Ectodermal cell (in vitro differentiated cells): ENCODE measurements around the gene CCL5.
"Not testable (repeated sequence)": the region's sequence is repeated elsewhere in the genome, so short reads cannot be mapped to it uniquely, and the experiment has no call there.

ENCODE experiments used
- H3K27ac ChIP-seq: 2 replicates; pipeline ENCODE4 v1.7.0; 2013; ENCODE audit warnings: mild to moderate bottlenecking, low read depth, low read length; ENCODE audit not compliant: insufficient read depth, poor library complexity, severe bottlenecking
- H3K27me3 ChIP-seq: 2 replicates; pipeline ENCODE4 v1.7.0; 2013; ENCODE audit warnings: mild to moderate bottlenecking, low read length; ENCODE audit not compliant: insufficient read depth, control insufficient read depth, poor library complexity, severe bottlenecking
- H3K36me3 ChIP-seq: one replicate; pipeline ENCODE4 v1.7.0; 2013; ENCODE audit warnings: low read length; ENCODE audit not compliant: control insufficient read depth, insufficient read depth
- H3K4me1 ChIP-seq: one replicate; pipeline ENCODE4 v1.7.0; 2013; ENCODE audit warnings: low read length; ENCODE audit not compliant: control insufficient read depth, insufficient read depth
- H3K4me3 ChIP-seq: 2 replicates; pipeline ENCODE4 v1.7.0; 2013; ENCODE audit warnings: low read depth, low read length, control low read depth; ENCODE audit not compliant: insufficient read depth
- H3K9me3 ChIP-seq: 2 replicates; pipeline ENCODE4 v1.7.0; 2013; ENCODE audit warnings: mild to moderate bottlenecking, low read length, moderate library complexity; ENCODE audit not compliant: control insufficient read depth
- WGBS, 2 experiments: methylation state at CpG; one replicate each; pipeline ENCODE4 v1.1.7; 2013; ENCODE audit warnings: missing lambda C conversion rate in 2 of 2; 5-methylcytosine and 5-hydroxymethylcytosine counted together

Gene CCL5

GRCh38 chr17:35900280-35900679, 20.1 kb upstream of the CCL5 start:
- no peak overlapping the region for H3K4me3 ChIP-seq
- no peaks in the 10 kb centered on the region for H3K27me3 ChIP-seq
- H3K27ac ChIP-seq = no peak overlapping the region
- H3K9me3 ChIP-seq = no peaks in the 10 kb centered on the region
- H3K36me3 ChIP-seq = no peaks in the 10 kb centered on the region
- 93 to 94% methylated on average over 5 of the region's 5 CpGs for WGBS, 2 experiments
- no peaks in the 10 kb centered on the region for H3K4me1 ChIP-seq

DNA sequence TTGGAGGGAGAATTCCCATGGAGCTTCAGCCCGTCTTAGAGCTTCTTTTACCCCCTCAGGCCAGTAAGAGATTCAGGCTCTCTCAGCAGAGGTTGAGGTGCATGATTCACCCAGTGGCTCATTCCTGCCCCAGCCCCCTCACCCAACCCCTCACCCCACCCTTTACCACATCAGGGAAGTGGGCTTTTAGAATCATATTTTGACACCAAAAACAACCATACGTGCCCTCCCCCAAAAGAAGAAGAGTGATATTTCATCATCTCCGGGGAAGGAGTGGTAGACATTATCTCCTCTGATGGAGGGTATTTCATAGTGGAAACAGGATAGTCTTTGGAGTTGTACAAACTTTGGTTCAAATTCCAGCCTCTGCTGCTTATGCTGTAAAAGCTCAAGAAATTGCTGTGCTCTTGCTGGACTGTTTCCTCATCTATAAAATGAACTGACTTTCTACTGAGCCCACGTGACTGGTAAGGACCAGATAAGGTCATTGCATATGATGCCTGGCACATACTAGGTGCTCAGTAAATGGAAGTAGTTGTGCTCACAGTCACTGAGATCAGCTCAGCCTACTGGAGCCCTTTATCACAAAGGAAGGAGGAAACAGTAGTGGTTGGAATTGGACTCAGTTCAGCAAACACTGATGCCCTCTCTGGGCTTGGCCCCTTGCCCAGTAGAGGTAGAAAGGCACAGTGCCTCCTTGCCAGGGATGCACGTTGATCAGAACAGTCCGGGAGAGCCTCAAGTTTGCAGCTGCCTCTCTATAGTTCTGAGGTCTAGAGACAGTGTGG, 18.3 kb upstream of the CCL5 start:
- 90 to 94% methylated on average over 6 of the region's 6 CpGs for WGBS, 2 experiments
- Histone ChIP-seq H3K27me3 (no peaks in the 10 kb centered on the region), H3K4me1 (no peaks in the 10 kb centered on the region), H3K27ac (no peak overlapping the region), H3K36me3 (no peaks in the 10 kb centered on the region), H3K9me3 (no peaks in the 10 kb centered on the region), H3K4me3 (no peak overlapping the region)

- not testable (repeated sequence) for H3K27ac ChIP-seq, H3K4me3 ChIP-seq, H3K9me3 ChIP-seq, H3K4me1 ChIP-seq, H3K27me3 ChIP-seq, H3K36me3 ChIP-seq
- 90 to 96% methylated on average over 6 to 7 of the region's 7 CpGs for WGBS, 2 experiments
Observed at GRCh38 chr17:35897772-35898171, 17.6 kb upstream of the CCL5 start.

- Histone ChIP-seq H3K36me3 (no peaks in the 10 kb centered on the region), H3K27me3 (no peaks in the 10 kb centered on the region), H3K4me3 (no peak overlapping the region), H3K27ac (no peak overlapping the region), H3K9me3 (no peaks in the 10 kb centered on the region), H3K4me1 (no peaks in the 10 kb centered on the region)
- WGBS, 2 experiments = 95 to 96% methylated on average over 14 of the region's 14 CpGs
Observed at GRCh38 chr17:35895636-35896587, 15.8 kb upstream of the CCL5 start.

DNA sequence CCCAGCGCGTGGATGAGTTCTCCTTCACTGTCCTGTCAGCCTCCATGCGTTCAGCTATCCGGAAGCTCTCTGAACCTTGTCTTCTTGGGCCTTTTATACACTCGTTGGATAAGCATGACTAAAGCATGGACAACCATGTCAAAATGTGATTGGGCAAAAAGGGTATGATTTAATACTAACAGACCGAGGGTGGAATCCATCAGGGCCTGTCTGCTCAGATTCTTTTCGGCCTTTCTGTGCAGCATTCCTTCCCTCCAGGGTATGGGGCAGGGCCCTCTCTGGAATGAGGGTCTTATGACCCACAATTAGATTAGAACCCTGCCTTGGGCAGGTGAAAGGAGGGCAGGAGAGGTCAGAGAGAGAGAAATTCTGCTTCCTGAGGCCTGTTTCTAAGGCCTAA, 14.0 kb upstream of the CCL5 start:
- 94 to 98% methylated on average over 7 of the region's 7 CpGs for WGBS, 2 experiments
- Histone ChIP-seq H3K36me3 (no peaks in the 10 kb centered on the region), H3K9me3 (no peaks in the 10 kb centered on the region), H3K27ac (no peak overlapping the region), H3K27me3 (no peaks in the 10 kb centered on the region), H3K4me3 (no peak overlapping the region), H3K4me1 (no peaks in the 10 kb centered on the region)

DNA sequence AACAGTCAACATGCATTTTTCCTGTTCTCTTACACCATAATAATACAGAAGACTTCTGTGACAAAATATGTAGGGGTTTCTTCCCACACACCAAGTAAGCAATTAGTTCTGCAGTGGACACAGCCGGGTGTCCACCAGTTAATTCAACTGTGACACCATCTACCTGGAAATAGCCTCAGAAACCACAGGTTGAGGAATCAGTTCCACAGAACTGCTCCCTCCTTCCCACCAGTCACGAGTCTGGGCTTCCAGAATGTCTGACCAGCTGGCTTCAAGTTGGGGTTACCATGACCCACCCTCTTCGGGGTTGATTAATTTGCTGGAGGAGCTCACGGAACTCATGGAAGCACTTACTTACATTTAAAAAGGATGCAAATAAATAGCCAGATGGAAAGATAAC, 13.6 kb upstream of the CCL5 start:
- WGBS, 2 experiments = 91 to 93% methylated on average over 4 of the region's 4 CpGs
- no peaks in the 10 kb centered on the region for H3K9me3 ChIP-seq
- H3K27ac ChIP-seq = no peak overlapping the region
- no peaks in the 10 kb centered on the region for H3K36me3 ChIP-seq
- H3K4me3 ChIP-seq = no peak overlapping the region
- no peaks in the 10 kb centered on the region for H3K4me1 ChIP-seq
- no peaks in the 10 kb centered on the region for H3K27me3 ChIP-seq

- 83 to 90% methylated on average over 5 to 6 of the region's 6 CpGs for WGBS, 2 experiments
- no peaks in the 10 kb centered on the region for H3K4me1 ChIP-seq
- H3K9me3 ChIP-seq = no peaks in the 10 kb centered on the region
- H3K27me3 ChIP-seq = no peaks in the 10 kb centered on the region
- no peak overlapping the region for H3K4me3 ChIP-seq
- no peak overlapping the region for H3K27ac ChIP-seq
- no peaks in the 10 kb centered on the region for H3K36me3 ChIP-seq
Observed at GRCh38 chr17:35892091-35893035, 12.2 kb upstream of the CCL5 start.

- Histone ChIP-seq H3K9me3 (no peaks in the 10 kb centered on the region), H3K4me3 (no peak overlapping the region), H3K36me3 (no peaks in the 10 kb centered on the region), H3K4me1 (no peaks in the 10 kb centered on the region), H3K27ac (no peak overlapping the region), H3K27me3 (no peaks in the 10 kb centered on the region)
- 90 to 95% methylated on average over 4 of the region's 4 CpGs for WGBS, 2 experiments
Observed at GRCh38 chr17:35891269-35891668, 11.1 kb upstream of the CCL5 start.

DNA sequence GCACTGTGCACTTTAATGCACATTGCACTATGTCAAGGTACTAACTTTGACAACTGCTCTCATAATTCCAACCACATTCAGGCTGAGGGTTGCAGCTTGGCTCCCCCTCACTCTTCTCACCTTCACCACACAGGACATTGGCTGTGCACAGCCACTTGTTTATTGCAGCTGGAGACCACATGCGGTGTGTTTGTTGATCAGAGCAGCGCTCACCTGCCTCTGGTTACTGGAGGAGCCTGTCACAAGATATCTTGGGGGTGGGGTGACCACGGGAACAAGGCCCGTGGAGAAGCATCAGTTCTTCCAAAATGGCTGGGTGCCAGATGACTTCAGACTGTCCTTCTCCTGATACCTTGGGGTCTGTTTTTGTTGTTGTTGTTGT, 10.6 kb upstream of the CCL5 start:
- Histone ChIP-seq H3K27ac (no peak overlapping the region), H3K9me3 (no peaks in the 10 kb centered on the region), H3K4me3 (no peak overlapping the region), H3K36me3 (no peaks in the 10 kb centered on the region), H3K4me1 (no peaks in the 10 kb centered on the region), H3K27me3 (no peaks in the 10 kb centered on the region)
- 73 to 83% methylated on average over 4 of the region's 4 CpGs for WGBS, 2 experiments
